ENCODE results near the gene ARHGEF1.

DNA sequence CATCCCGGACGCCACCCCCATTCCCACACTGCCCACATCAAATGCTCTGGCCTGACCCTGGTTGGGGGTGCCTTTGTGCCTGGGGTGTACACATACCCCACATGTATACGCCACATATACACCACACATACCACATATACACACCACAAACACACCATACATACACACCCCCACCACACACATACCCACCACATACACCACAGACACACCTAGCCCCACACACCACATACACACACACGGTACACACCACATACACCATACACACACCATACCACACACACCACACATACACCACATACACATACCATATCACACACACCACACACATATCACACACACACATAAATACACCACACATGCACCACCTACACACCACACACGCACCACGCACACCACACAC, 35.1 kb downstream of the ARHGEF1 start:
- TF ChIP-seq POLR2AphosphoS5 (IDR thresholded peaks at IDR 0.05; ENCODE audit: low read depth, low read length) (no peak), TAF1 (IDR thresholded peaks at IDR 0.05; ENCODE audit: borderline replicate concordance, insufficient read depth, low read length) (no peak)

Measured in PFSK-1 (cell line).